Loucy (cell line): ENCODE data around the gene PAXX.

ENCODE experiments used
- H2AFZ ChIP-seq: fragments of 200-600 bp; sonication (generic); 2 replicates; pipeline ENCODE4 v1.6.0; 2016; ENCODE audit warnings: antibody characterized with exemption, mild to moderate bottlenecking, low read length, moderate library complexity
- H3F3A ChIP-seq: fragments of 200-600 bp; 2 replicates; pipeline ENCODE4 v1.6.0; 2016; ENCODE audit warnings: antibody characterized with exemption, low read depth, mild to moderate bottlenecking
- H3K27me3 ChIP-seq: fragments of 200-600 bp; sonication (generic); 2 replicates; pipeline ENCODE4 v1.6.1; 2014; ENCODE audit warnings: low read length, mild to moderate bottlenecking; ENCODE audit not compliant: insufficient read depth, poor library complexity, severe bottlenecking
- H3K36me3 ChIP-seq: fragments of 200-600 bp; sonication (generic); 2 replicates; pipeline ENCODE4 v1.6.1; 2016; ENCODE audit warnings: low read length; ENCODE audit not compliant: insufficient read depth
- H3K4me1 ChIP-seq: fragments of 200-600 bp; sonication (generic); 2 replicates; pipeline ENCODE4 v1.5.1; 2014; ENCODE audit warnings: low read length, mild to moderate bottlenecking; ENCODE audit not compliant: insufficient read depth, poor library complexity, severe bottlenecking
- H3K4me2 ChIP-seq: fragments of 200-600 bp; sonication (generic); 2 replicates; pipeline ENCODE4 v1.6.0; 2014; ENCODE audit warnings: antibody characterized with exemption, low read length, low read depth, mild to moderate bottlenecking; ENCODE audit not compliant: poor library complexity, severe bottlenecking
- H3K4me3 ChIP-seq: fragments of 200-600 bp; sonication (generic); 2 replicates; pipeline ENCODE4 v1.5.1; 2014; ENCODE audit warnings: low read length, mild to moderate bottlenecking, mixed read lengths; ENCODE audit not compliant: poor library complexity, severe bottlenecking
- H3K79me2 ChIP-seq: fragments of 200-600 bp; sonication (generic); 2 replicates; pipeline ENCODE4 v1.6.1; 2014; ENCODE audit warnings: low read length; ENCODE audit not compliant: insufficient read depth
- H3K9ac ChIP-seq: fragments of 200-600 bp; sonication (generic); 2 replicates; pipeline ENCODE4 v1.6.0; 2014; ENCODE audit warnings: mild to moderate bottlenecking, low read depth, low read length, moderate library complexity; ENCODE audit not compliant: poor library complexity, severe bottlenecking
- H3K9me2 ChIP-seq: fragments of 200-600 bp; sonication (generic); replicated peaks from 2 replicates; pipeline ENCODE4 v1.6.1; 2016; ENCODE audit warnings: low read depth, low read length, mixed read lengths
- H3K9me3 ChIP-seq: fragments of 200-600 bp; sonication (generic); 2 replicates; pipeline ENCODE4 v1.6.1; 2014; ENCODE audit warnings: mild to moderate bottlenecking, antibody characterized with exemption, low read length, low read depth; ENCODE audit not compliant: insufficient read depth
- H4K20me1 ChIP-seq: fragments of 200-600 bp; sonication (generic); 2 replicates; pipeline ENCODE4 v1.6.0; 2014; ENCODE audit warnings: antibody characterized with exemption, low read length, mild to moderate bottlenecking; ENCODE audit not compliant: insufficient read depth, poor library complexity, severe bottlenecking
- CTCF ChIP-seq: fragments of 200-600 bp; sonication (generic); conservative IDR thresholded peaks from 2 replicates; pipeline ENCODE4 v1.5.1; 2014; ENCODE audit warnings: mild to moderate bottlenecking, antibody characterized with exemption, low read length
- EZH2phosphoT487 ChIP-seq: fragments of 200-600 bp; IDR thresholded peaks from 2 replicates; pipeline ENCODE4 v1.6.1; 2018; ENCODE audit warnings: antibody characterized with exemption, mild to moderate bottlenecking, moderate library complexity, borderline replicate concordance

The PAXX gene

DNA sequence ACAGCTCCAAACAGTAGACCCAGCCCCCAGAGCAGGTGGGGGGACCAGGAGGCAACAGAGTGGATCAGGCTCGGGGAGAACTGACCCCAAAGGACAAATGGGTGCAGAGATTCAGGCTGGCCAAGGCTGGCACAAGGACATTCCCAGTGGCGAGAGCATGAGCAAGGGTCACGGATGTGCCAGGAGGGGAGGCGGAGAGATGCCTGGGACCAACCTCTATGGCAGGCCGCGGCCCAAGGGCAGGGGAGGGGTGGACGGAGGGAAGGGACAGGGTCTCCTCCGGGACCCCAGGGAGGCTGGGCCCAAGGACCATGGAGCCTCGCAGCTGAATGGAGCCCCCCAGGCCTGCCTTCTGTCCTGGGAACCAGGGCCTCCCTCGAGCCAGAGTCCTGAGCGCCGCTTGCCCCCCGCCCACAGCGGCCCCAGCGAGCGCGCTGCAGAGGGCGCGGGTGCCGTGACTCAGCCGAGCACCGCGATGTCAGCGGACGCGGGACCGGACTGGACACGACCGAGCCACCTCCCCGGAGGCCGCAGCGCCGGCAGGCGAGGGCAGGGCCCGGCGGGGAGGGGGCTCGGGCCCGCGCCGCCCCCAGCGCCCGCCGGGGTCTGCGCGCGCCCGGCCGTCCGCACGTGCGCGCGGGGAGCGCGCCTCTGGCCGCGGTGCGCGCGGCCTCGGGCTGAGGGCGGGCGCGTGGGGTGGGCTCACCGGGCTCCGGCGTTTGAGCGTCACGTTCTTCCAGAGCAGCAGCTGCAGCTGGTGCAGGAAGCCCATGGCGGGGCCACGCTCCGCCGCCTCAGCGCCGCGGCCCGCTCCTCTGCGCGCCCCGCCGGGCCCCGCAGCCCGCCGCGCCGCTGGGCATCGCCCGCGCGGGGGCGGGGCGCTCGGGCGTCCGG lies 35.4 kb downstream of the PAXX start, which contains the start of gene ABCA2:
TSS of gene ABCA2 (minus strand) at position 869 of the 894 bp plus-strand sequence. CDS start at position 772, 97 bp downstream.
- H3K4me1 ChIP-seq = peaks cover 50% of the 10 kb centered on the region
- peaks cover 7% of the 10 kb centered on the region; the same call in 1 of the 2 replicates for H3F3A ChIP-seq
- H4K20me1 ChIP-seq = peaks cover 5% of the 10 kb centered on the region
- peak within 1 kb of the TSS; percentile 90 for H3K4me2 ChIP-seq
- H3K9me2 ChIP-seq = no peaks in the 10 kb centered on the region
- H2AFZ ChIP-seq = peak within 1 kb of the TSS; percentile 93
- H3K9ac ChIP-seq = peak within 1 kb of the TSS; percentile 92
- no peaks in the 10 kb centered on the region for H3K9me3 ChIP-seq
- H3K36me3 ChIP-seq = no peaks in the 10 kb centered on the region
- no peak for TF ChIP-seq CTCF
- TF ChIP-seq EZH2phosphoT487 = no peak
- H3K79me2 ChIP-seq = peaks cover 5% of the 10 kb centered on the region; the same call in 1 of the 2 replicates
- peak within 1 kb of the TSS; percentile 81 for H3K4me3 ChIP-seq
- H3K27me3 ChIP-seq = no peaks in the 10 kb centered on the region

DNA sequence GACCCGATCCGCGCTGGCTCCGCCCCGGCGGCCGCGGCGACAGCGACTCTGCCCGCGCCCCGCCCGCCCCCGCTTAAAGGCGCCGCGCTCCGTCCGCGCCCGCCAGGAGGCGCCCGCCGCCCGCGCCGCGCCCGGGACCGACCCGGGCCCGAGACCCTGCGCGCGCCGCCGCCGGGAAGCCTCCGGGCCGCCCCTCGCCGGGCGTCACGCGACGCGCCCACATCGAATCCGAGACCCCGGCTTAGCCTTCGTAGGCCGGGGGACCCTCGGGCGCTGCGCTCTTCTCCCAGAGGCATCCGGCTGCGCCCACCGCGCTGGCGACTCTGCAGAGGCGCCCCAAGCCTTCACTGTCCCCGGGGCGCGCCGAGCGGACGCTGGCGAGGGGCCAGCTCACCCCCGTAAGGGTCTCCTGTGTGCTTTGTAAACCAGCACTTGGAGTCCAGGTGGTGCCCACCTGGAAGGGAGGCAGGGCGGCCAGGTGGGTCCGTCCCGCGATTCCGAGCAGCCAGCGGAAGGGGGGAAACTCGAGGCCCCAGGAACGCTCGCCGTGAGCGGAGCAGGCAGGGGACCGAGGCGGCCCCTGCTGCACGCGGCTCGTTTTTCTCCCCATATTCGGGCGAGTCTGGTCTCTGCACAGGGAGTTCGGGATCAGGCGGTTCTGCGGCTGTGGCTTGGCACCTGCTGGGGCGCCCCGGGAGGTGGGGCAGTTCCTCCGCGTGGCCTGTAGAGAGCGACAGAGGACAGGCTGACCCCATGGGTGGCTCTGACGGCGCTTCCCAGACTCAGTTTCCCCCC lies 36.2 kb downstream of the PAXX start:
- H3F3A ChIP-seq = peaks cover 7% of the 10 kb centered on the region; the same call in 1 of the 2 replicates
- peak overlapping the region; percentile 90 for H3K4me2 ChIP-seq
- H3K36me3 ChIP-seq = no peaks in the 10 kb centered on the region
- peak; percentile 45; the same call in 1 of the 2 replicates for TF ChIP-seq CTCF
- no peak for TF ChIP-seq EZH2phosphoT487
- H4K20me1 ChIP-seq = peaks cover 5% of the 10 kb centered on the region
- no peaks in the 10 kb centered on the region for H3K9me3 ChIP-seq
- H3K79me2 ChIP-seq = peaks cover 5% of the 10 kb centered on the region; the same call in 1 of the 2 replicates
- H3K9ac ChIP-seq = peak overlapping the region; percentile 92
- no peaks in the 10 kb centered on the region for H3K27me3 ChIP-seq
- H3K9me2 ChIP-seq = no peaks in the 10 kb centered on the region
- peaks cover 55% of the 10 kb centered on the region for H3K4me1 ChIP-seq
- peak overlapping the region; percentile 81 for H3K4me3 ChIP-seq
- H2AFZ ChIP-seq = peak overlapping the region; percentile 93

DNA sequence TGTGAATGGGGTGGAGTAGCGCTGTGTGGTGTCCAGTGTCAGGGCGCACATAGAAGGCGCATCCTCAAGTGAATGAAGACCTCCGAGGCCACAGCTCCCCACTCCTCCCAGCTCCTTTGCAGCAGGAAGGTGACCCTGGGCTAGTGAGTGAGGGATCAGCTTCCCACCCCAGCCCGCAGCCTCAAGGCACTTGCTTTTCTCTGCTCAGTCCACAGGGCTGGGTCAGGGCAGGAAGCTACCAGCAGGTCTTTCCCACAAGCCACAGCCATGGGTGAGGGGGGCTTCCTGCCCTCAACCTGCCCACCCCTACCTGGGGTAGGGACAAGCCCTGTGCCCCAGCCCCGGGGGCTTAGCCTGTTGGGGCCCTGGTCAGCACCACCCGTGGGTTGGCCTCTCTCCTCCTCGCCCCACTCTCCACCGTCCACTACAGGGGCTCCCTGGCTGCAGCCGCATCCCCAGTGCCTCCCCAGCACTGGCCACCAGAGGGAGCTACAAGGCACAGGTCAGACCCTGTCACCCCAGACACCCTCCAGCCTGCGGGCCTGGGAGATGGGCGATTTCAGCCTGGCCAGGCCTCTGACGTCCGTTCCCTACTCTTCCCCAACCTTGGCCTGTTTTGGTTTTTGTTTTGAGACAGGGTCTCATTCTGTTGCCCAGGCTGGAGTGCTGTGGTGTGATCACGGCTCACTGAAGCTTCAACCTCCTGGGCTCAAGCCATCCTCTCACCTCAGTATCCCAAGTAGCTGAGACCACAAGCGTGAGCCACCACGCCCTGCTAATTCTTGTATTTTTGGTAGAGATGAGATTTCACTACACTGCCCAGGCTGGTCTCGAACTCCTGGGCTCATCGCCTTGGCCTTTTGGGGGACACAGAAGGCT lies 37.1 kb downstream of the PAXX start:
- Histone ChIP-seq H2AFZ (no peak overlapping the region), H3K9me3 (no peaks in the 10 kb centered on the region), H3K27me3 (no peaks in the 10 kb centered on the region), H3K9me2 (no peaks in the 10 kb centered on the region), H3K4me2 (peak overlapping the region; percentile 90), H3K36me3 (no peaks in the 10 kb centered on the region), H3K9ac (peak overlapping the region; percentile 92), H4K20me1 (peaks cover 5% of the 10 kb centered on the region), H3K4me1 (peaks cover 55% of the 10 kb centered on the region), H3K4me3 (peak overlapping the region; percentile 81), H3F3A (peaks cover 12% of the 10 kb centered on the region; the same call in 1 of the 2 replicates), H3K79me2 (peaks cover 5% of the 10 kb centered on the region; the same call in 1 of the 2 replicates)
- TF ChIP-seq EZH2phosphoT487 (no peak), CTCF (peak; percentile 86)
